TTC549 (cell line): Measurements from ENCODE around the gene HRC.
A peak's percentile ranks its signal among the peaks of the same experiment; 100 is the strongest.
"Not testable (repeated sequence)": the region's sequence is repeated elsewhere in the genome, so short reads cannot be mapped to it uniquely, and the experiment has no call there.

Experiments used
- FAIRE-seq: peaks from 2 replicates; lab custom pipeline; 2012; peaks lifted over from hg19 to GRCh38; lab: Jason Lieb, UNC

The HRC gene

GRCh38 chr19:49133621-49134454, 21.4 kb downstream of the HRC start:
- FAIRE-seq: no peak

GRCh38 chr19:49132974-49133609, 22.1 kb downstream of the HRC start:
- no peak for FAIRE-seq

- no peak for FAIRE-seq
Observed at GRCh38 chr19:49130325-49130724, 24.9 kb downstream of the HRC start.

GRCh38 chr19:49129238-49129583, 26.0 kb downstream of the HRC start:
- FAIRE-seq: peak; percentile 58

- no peak for FAIRE-seq
Observed at GRCh38 chr19:49128545-49129237, 26.5 kb downstream of the HRC start.

GRCh38 chr19:49127674-49128544, 27.3 kb downstream of the HRC start:
- FAIRE-seq: no peak

GRCh38 chr19:49127225-49127624, 28.0 kb downstream of the HRC start:
- FAIRE-seq: not testable (repeated sequence)

GRCh38 chr19:49126575-49126974, 28.6 kb downstream of the HRC start:
- no peak for FAIRE-seq

- FAIRE-seq: no peak
Observed at GRCh38 chr19:49125025-49125731, 30.0 kb downstream of the HRC start.

- FAIRE-seq: not testable (repeated sequence)
Observed at GRCh38 chr19:49123285-49123684, 31.9 kb downstream of the HRC start.

- not testable (repeated sequence) for FAIRE-seq
Observed at GRCh38 chr19:49121841-49122240, 33.4 kb downstream of the HRC start.

GRCh38 chr19:49120868-49121267, 34.3 kb downstream of the HRC start:
- no peak for FAIRE-seq

GRCh38 chr19:49120325-49120683, 34.9 kb downstream of the HRC start:
- no peak for FAIRE-seq

- no peak for FAIRE-seq
Observed at GRCh38 chr19:49119411-49120324, 35.5 kb downstream of the HRC start, which contains the start of gene PPFIA3. PPFIA3 (plus strand) TSS chr19:49119544; CDS start chr19:49127874, 8,330 bp downstream.

GRCh38 chr19:49118565-49119410, 36.4 kb downstream of the HRC start, which contains the start of gene C19orf73:
C19orf73 (minus strand) TSS chr19:49119143; CDS start chr19:49119022, 121 bp downstream.
- no peak for FAIRE-seq

- no peak for FAIRE-seq
Observed at GRCh38 chr19:49117677-49118564, 37.3 kb downstream of the HRC start.

- FAIRE-seq: no peak
Observed at GRCh38 chr19:49116544-49116943, 38.7 kb downstream of the HRC start.

GRCh38 chr19:49114630-49115363, 40.4 kb downstream of the HRC start:
- FAIRE-seq: no peak
